Sigmoid colon (tissue), 7 donors: Measurements from ENCODE around the gene TRERF1. TPM values are rescaled to one million over a fixed set of nuclear protein-coding genes. Genes with fewer than 3 reads are reported as not detected.

ENCODE experiments used
- DNase-seq: peaks from one replicate; pipeline ENCODE4 v3.0.0-alpha.2; 2019
- H3K27ac ChIP-seq, 4 donors: fragments of 200-600 bp; sonication (generic); one replicate each; pipeline ENCODE4 v1.5.1; 2016 to 2019; ENCODE audit warnings: mild to moderate bottlenecking in 1 of 4
- H3K27me3 ChIP-seq, 3 donors: fragments of 200-600 bp; sonication (generic); one replicate each; pipeline ENCODE4 v1.5.1; 2019; ENCODE audit warnings: mild to moderate bottlenecking in 1 of 3
- H3K36me3 ChIP-seq, 4 donors: fragments of 200-600 bp; sonication (generic); one replicate each; pipeline ENCODE4 v1.5.1; 2016 to 2019
- H3K4me1 ChIP-seq, 4 donors: fragments of 200-600 bp; sonication (generic); one replicate each; pipeline ENCODE4 v1.5.1; 2017 to 2019
- H3K4me3 ChIP-seq, 4 donors: fragments of 200-600 bp; sonication (generic); one replicate each; pipeline ENCODE4 v1.5.1; 2017 to 2019; ENCODE audit warnings: mild to moderate bottlenecking in 2 of 4, moderate library complexity in 1 of 4
- H3K9me3 ChIP-seq, 4 donors: fragments of 200-600 bp in 3 of 4; sonication (generic) in 3 of 4; one replicate each; pipeline versions ENCODE4 v1.5.1 to v1.6.1; 2013 to 2019
- EP300 ChIP-seq, 4 donors: sonication (generic); formaldehyde crosslinking; IDR thresholded peaks; one replicate each; pipeline ENCODE4 v1.6.1; 2017; ENCODE audit warnings: antibody characterized with exemption in 4 of 4
- POLR2A ChIP-seq, 2 donors: fragments of 450-650 bp; IDR thresholded peaks; one replicate each; pipeline ENCODE4 v1.6.1; 2016; ENCODE audit warnings: antibody characterized with exemption in 2 of 2, mild to moderate bottlenecking in 2 of 2, moderate library complexity in 2 of 2
- POLR2AphosphoS5 ChIP-seq, 4 donors: sonication (generic); formaldehyde crosslinking; IDR thresholded peaks; one replicate each; pipeline ENCODE4 v1.6.1; 2017; ENCODE audit warnings: antibody characterized with exemption in 4 of 4
- WGBS, 2 donors: extraction: QIAGEN DNeasy Blood & Tissue Kit; methylation state at CpG; one replicate each; pipeline ENCODE4 v1.1.7; 2013; 5-methylcytosine and 5-hydroxymethylcytosine counted together
- intact Hi-C: fragments of 100-400 bp; cut with DNase I; formaldehyde crosslinking; loops from one replicate; pipeline ENCODE4 v1.15.1; 2023
- polyA plus RNA-seq, 3 donors: library from polyadenylated mRNA; stranded (reverse); fragments of 200-250 nt; gene quantifications; one replicate each; pipeline ENCODE4 v1.2.3, GENCODE V29; 2013
- total RNA-seq, 4 donors: library from RNA; depleted of rRNA; stranded (reverse); fragments of >200 nt; gene quantifications; one replicate each; pipeline ENCODE4 v1.1.0, GENCODE V29; 2016
- TF ChIP-seq, protein P1 (sequence below), 4 experiments: fragments of 450-650 bp in 3 of 4; fragments of 200-600 bp in 1 of 4; IDR thresholded peaks; one replicate each; pipeline ENCODE4 v1.5.1; 2016 to 2019; ENCODE audit warnings: antibody characterized with exemption in 4 of 4, mild to moderate bottlenecking in 3 of 4, moderate library complexity in 2 of 4
- donor health status: healthy with polysubstance abuse.
- donor health status: Bipolar disorder and iron deficiency.
- donor health status: healthy.

Gene TRERF1
- total and polyA plus RNA-seq, 7 donors: 0.46 to 10.5 (median 4.6) TPM

DNA sequence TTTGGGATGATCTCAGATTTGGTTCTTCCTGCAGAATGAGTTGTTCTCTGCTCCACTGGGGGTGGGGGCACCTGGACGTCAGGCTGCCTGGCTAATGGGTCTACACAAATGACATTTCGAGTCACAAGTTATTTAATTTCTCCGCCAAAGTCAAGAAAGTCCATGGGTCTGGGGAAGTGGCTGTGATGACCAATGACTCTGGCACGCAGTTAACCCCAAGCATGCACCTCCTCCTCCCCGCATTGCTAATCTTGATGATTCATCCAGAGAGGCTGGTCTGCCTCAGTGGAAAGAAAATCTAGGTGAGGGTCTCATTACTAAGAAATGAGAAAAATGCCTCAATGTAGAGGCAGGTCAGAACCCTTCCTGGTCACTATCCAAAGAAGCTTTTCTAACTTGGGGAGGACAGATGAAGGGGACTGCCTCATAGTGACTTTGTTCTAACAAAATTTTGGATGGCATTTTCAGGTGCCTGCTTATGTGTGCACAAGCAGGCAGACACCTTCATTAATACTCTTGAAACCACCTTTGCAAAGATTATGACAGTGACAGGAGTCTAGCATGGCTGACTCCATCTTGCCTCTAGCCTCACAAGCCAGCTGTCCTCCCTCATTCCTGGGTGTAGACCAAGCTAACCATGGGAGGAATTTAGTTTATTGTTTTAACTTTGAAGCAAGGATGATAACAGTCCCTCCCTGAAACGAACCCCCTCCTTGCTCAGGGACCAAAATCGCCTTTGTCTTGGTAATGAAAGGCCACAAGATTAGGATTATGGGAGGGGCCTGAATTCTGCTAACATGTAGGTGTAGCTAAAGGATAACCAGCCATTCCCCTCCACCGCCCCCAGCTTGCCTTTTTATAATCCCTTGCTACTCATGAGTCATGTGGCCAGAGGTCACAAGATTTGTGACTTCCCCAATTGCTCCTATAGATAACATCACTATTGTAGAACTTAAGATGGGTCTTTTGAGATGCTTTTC is 135.4 kb downstream of the TRERF1 start:
- Histone ChIP-seq H3K9me3 (no peaks in the 10 kb centered on the region), H3K27ac (no peak overlapping the region), H3K4me3 (no peak overlapping the region), H3K36me3 (no peaks in the 10 kb centered on the region), H3K4me1 (peaks cover 0 to 26% (median 17%) of the 10 kb centered on the region in 4 donors), H3K27me3 (no peaks in the 10 kb centered on the region)
- intact Hi-C loops: no loop called here
- WGBS, 2 donors: 53 to 60% methylated on average over 8 of the region's 8 CpGs
- no peak for DNase-seq
- TF ChIP-seq EP300 (IDR thresholded peaks at IDR 0.05) (no peak), POLR2A (IDR thresholded peaks at IDR 0.05) (no peak), POLR2AphosphoS5 (IDR thresholded peaks at IDR 0.05) (no peak)
- TF ChIP-seq, protein P1, sequence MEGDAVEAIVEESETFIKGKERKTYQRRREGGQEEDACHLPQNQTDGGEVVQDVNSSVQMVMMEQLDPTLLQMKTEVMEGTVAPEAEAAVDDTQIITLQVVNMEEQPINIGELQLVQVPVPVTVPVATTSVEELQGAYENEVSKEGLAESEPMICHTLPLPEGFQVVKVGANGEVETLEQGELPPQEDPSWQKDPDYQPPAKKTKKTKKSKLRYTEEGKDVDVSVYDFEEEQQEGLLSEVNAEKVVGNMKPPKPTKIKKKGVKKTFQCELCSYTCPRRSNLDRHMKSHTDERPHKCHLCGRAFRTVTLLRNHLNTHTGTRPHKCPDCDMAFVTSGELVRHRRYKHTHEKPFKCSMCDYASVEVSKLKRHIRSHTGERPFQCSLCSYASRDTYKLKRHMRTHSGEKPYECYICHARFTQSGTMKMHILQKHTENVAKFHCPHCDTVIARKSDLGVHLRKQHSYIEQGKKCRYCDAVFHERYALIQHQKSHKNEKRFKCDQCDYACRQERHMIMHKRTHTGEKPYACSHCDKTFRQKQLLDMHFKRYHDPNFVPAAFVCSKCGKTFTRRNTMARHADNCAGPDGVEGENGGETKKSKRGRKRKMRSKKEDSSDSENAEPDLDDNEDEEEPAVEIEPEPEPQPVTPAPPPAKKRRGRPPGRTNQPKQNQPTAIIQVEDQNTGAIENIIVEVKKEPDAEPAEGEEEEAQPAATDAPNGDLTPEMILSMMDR (IDR thresholded peaks at IDR 0.05): no peak

DNA sequence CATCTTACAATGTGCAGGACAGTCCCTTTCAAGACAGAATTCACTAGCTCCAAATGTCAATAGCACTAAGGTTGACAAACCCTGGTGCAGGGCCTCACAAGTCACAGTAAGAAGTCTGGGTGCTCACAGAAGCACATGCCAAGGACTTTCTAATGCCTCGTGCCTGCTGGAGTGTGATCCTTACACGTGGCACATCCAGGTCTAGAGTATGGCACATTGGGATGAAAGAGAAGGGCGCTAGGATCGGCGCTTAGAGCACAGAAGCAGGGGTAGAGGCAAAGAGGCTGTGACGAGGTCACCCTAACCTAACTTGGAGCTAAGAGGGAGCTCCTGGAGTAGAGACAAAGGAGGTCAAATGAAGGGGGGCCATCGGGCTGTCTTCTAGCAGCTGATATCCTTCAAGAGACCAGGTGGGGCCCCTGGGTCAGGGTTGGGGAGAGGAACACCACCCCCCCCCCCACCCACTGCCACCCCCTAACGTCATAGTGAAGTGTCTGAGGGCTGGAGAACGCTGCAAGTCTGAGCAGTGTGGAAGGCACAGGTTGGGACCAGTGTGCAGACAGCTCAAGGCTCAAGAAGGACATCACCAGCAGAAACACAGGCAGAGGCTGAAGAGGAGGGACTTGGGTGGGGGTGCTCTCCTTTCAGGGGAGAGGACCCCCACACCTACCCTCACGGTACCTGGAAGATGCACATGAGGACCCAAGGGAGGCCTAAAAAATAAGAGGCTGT is 136.3 kb downstream of the TRERF1 start:
- no peak overlapping the region for H3K27ac ChIP-seq
- intact Hi-C loops: no loop called here
- H3K4me1 ChIP-seq: peaks cover 0 to 26% (median 17%) of the 10 kb centered on the region in 4 donors
- no peaks in the 10 kb centered on the region for H3K36me3 ChIP-seq
- H3K27me3 ChIP-seq: no peaks in the 10 kb centered on the region
- TF ChIP-seq, protein P1 (IDR thresholded peaks at IDR 0.05): no peak
- TF ChIP-seq POLR2AphosphoS5 (IDR thresholded peaks at IDR 0.05) (no peak), POLR2A (IDR thresholded peaks at IDR 0.05) (no peak), EP300 (IDR thresholded peaks at IDR 0.05) (no peak)
- no peaks in the 10 kb centered on the region for H3K9me3 ChIP-seq
- no peak overlapping the region for H3K4me3 ChIP-seq
- DNase-seq: no peak
- WGBS, 2 donors: 89 to 90% methylated on average over 10 of the region's 10 CpGs

DNA sequence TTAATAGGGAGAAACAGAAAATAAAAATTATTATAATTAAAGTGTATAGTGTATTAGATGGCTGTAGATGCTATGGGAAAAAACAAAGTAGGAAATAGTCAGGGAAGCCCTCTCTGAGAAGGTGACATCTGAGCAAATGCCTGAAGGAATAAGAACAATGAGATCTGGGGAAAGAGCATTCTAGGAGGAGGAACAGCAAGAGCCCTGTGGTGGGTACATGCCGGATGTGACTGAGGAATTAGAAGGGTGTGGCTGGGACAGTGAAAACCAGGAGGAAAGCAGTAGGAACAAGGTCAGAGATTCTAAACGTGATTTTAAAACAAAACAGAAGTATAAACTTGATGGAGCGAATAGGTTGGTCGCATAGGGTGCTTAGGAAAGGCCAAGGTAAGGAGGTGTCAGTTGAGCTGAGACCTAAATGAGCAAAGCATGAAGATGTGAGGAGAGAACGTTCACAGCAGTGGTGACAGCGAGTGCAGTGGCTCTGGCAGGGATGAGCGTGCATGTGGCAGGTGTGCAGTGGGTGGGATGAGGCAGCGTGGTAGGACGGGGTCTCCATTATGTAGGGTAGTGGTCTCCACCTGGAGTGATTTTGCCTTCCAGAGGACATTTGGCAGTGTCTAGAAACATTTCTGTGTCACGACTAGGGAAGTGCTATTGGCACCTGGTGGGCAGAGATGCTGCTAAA is 137.0 kb downstream of the TRERF1 start:
- Histone ChIP-seq H3K4me3 (no peak overlapping the region), H3K9me3 (no peaks in the 10 kb centered on the region), H3K4me1 (peaks cover 0 to 26% (median 17%) of the 10 kb centered on the region in 4 donors), H3K27me3 (no peaks in the 10 kb centered on the region), H3K27ac (no peak overlapping the region), H3K36me3 (no peaks in the 10 kb centered on the region)
- TF ChIP-seq EP300 (IDR thresholded peaks at IDR 0.05): no peak
- no peak for TF ChIP-seq POLR2AphosphoS5 (IDR thresholded peaks at IDR 0.05)
- TF ChIP-seq POLR2A (IDR thresholded peaks at IDR 0.05): no peak
- TF ChIP-seq, protein P1 (IDR thresholded peaks at IDR 0.05): no peak
- 61 to 86% methylated on average over 10 of the region's 10 CpGs for WGBS, 2 donors
- DNase-seq: no peak
- intact Hi-C loops: no loop called here

DNA sequence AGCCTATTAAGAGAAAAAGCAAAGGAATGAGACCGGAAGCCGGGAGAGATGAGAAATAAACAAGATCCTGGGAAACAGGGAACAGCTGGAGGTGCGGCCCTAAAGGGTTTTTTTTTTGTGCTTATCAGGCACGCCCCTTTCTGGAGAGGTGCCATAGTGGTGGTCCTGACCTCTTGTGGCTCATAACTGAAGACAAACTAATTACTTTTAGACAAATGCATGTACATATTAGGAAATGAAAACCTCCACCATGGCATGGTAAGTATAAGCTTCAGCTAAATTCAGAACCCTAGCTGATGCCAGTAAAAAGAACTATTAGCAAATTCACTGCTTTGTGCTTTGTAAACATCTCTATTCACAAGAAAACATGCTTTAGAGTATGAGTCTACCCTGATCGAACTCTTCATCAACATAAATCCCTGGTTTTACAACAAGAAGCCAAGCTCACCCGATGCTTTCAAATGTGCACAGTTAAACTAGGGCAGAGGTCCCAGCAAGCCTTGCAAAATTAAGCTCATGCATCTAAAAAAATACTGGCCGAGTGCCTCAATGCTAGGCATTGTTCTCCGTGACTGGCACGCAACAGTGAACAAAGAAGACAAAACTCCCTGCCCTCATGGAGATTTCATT is 137.7 kb downstream of the TRERF1 start:
- intact Hi-C loops: no loop called here
- H3K4me3 ChIP-seq: no peak overlapping the region
- WGBS, 2 donors: 44 to 75% methylated on average over 9 of the region's 9 CpGs
- no peaks in the 10 kb centered on the region for H3K27me3 ChIP-seq
- no peaks in the 10 kb centered on the region for H3K9me3 ChIP-seq
- peaks cover 0 to 26% (median 17%) of the 10 kb centered on the region in 4 donors for H3K4me1 ChIP-seq
- no peak for DNase-seq
- H3K36me3 ChIP-seq: no peaks in the 10 kb centered on the region
- H3K27ac ChIP-seq: peak overlapping the region; percentile 1 to 53 (median 29)
- no peak for TF ChIP-seq EP300 (IDR thresholded peaks at IDR 0.05)
- TF ChIP-seq, protein P1 (IDR thresholded peaks at IDR 0.05): no peak
- TF ChIP-seq POLR2AphosphoS5 (IDR thresholded peaks at IDR 0.05): no peak
- TF ChIP-seq POLR2A (IDR thresholded peaks at IDR 0.05): no peak
